Ishikawa (cell line): ENCODE results near the gene GRIK2.

Source experiments
- CEBPB ChIP-seq: IDR thresholded peaks from 2 replicates; pipeline ENCODE4 v1.6.1; 2012
- EP300 ChIP-seq: IDR thresholded peaks from 2 replicates; pipeline ENCODE4 v1.6.1; 2012; ENCODE audit warnings: borderline replicate concordance
- NFIC ChIP-seq: IDR thresholded peaks from 2 replicates; pipeline ENCODE4 v1.6.1; 2012
- RAD21 ChIP-seq: IDR thresholded peaks from 2 replicates; pipeline ENCODE4 v1.6.1; 2012; ENCODE audit warnings: low read depth
- TF ChIP-seq, protein P1 (sequence below): IDR thresholded peaks from 2 replicates; pipeline ENCODE4 v1.6.1; 2012

- no peak for TF ChIP-seq EP300
- TF ChIP-seq CEBPB = no peak
- no peak for TF ChIP-seq RAD21
- TF ChIP-seq, protein P1, sequence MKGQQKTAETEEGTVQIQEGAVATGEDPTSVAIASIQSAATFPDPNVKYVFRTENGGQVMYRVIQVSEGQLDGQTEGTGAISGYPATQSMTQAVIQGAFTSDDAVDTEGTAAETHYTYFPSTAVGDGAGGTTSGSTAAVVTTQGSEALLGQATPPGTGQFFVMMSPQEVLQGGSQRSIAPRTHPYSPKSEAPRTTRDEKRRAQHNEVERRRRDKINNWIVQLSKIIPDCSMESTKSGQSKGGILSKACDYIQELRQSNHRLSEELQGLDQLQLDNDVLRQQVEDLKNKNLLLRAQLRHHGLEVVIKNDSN = no peak
- no peak for TF ChIP-seq NFIC
These were observed 275.1 kb downstream of the GRIK2 start for GRCh38 chr6:101668496-101669030.
